CD4-positive, alpha-beta T cell treated with Interferon alpha-2 for 1 hour (primary cell): Measurements from ENCODE around the gene KBTBD8.

Experiments
- DNase-seq, 2 donors: peaks; one replicate each; pipeline ENCODE4 v3.0.0-alpha.2; 2020 to 2022

Gene KBTBD8

GRCh38 chr3:67037615-67038014 is 39.5 kb downstream of the KBTBD8 start:
- no peak for DNase-seq

DNA sequence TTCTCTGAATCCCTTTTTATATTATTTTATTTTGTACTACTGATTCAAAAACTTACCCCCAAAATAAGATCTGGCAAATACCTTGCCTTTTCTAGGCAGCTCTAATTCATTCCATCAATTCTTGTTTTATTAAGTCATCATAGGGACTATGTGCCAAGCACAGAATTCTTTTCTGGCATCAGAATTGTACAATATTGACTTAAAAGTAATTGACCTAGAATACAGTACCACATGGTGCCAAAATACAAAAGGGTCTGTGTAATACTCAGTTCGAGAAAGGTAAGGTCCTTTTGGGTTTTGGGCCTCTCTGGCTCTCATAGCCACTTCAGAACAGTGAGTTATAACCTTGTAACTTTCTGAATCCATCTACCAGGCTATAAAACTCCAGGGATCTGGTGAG is 46.2 kb downstream of the KBTBD8 start:
- no peak for DNase-seq

DNA sequence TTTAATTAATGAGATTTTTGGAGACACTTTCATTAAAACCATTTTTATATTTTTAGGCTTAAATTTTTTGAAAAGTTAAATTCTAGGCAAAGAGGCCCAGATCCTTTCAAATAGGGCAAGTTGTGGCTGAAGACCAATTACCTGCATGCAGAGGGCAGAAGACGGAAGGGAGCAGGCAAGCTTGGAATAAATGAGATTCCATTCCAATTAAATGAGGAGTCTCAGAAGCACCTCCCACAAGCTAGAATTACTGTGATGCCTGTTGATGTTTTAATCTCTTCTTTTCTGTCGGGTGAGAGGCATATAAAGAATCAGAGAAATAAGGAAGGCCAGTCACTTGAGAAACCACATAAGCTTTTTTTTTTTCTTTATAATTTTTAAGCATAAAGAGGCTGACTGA is 46.8 kb downstream of the KBTBD8 start:
- no peak for DNase-seq

DNA sequence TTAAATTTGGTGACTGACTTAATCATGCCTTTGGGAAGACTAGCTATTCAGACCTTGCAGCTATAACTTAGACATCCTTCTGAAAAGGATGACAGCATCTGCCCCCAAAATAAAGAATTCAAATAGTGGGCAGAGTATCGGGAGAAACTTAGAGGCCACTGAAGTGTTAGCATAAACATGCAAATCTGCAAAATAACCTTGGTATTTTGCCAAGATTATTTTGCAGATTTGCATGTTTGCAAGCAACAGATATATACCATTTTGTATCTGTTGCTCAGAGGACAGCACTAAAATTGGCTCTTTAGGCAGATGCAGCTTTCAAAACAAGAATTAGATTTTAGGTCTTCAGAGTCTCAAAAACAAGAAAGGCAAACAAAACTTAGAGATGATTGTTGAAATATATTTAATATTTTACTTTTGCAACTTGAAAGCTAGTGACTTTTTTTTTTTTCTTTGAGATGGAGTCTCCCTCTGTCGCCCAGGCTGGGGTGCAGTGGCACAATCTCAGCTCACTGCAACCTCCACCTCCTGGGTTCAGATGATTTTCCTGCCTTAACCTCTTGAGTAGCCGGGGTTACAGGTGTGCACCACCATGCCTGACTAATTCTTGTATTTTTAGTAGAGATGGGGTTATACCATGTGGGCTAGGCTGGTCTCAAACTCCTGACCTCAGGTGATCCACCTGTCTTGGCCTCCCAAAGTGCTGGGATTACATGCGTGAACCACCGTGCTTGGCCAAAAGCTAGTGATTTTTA is 47.8 kb downstream of the KBTBD8 start:
- DNase-seq, result no peak

GRCh38 chr3:67047051-67047450 is 48.9 kb downstream of the KBTBD8 start:
- DNase-seq, result no peak

GRCh38 chr3:67048067-67048714 is 50.1 kb downstream of the KBTBD8 start:
- DNase-seq, result no peak

- no peak for DNase-seq
These were observed 50.6 kb downstream of the KBTBD8 start for GRCh38 chr3:67048715-67049074.

DNA sequence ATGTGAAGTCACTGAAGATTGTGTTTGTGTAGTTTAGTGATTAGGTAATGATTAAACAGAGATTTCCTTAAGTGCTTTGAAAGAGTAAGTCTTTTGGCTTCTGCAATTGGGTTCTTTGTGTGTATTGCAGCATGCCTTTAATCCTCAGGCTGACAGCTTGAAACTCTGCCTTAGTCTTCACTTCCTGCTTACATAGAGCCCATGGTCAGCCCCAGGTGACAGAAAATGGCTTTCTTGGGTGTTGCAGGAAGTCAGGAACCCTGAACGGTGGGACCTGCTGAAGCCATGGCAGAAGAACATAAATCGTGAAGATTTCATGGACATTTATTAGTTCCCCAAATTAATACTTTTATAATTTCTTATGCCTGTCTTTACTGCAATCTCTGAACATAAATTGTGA is 61.3 kb downstream of the KBTBD8 start:
- no peak for DNase-seq
